ENCODE measurements around the gene LRBA.

LRBA gene

DNA sequence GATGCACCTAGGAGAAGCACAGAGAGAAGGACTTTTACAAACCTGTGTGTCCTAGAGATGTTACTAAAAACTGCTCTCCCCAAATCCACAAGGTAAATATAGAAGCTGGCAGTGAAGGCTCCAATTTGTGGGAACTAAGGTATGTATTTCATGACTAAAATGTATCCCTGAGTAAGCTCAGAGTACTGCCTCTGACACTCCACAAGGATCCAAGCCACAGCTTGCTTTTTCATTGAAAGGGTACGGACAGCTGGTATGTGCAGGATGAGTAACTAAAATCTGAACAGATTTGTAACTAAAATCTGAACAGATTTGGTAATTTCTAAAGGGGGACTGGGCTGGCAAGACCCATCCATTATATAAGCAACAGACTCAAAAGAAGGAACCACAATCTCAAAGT is 749.3 kb downstream of the LRBA start:
- DNase-seq (ENCODE audit: low spot score): no peak

DNA sequence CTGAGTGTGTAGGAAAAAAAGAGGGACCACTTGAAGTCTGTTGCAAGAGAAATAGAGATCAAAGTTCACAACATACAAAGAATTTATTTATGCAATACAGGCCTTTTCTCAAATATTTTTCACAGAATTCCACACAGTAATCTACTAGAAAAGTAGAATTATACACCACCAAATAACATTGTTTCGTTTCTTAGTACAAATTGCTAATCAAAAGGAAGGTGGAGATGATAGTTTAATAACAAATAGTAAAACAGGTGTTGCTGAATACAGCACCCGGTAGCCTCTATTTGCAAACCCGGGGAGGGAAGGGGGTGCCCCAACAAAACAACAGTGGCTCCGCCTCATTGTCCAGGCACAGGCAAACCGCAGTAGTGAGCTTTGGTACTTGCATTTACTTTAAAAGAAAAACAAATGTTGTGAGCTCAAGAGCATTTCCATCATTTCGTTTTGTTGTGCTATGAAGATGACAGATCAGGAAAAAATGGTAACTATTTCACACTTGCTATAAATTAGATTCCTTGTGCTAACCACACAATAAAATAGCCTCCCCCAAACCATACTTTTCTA is 750.4 kb downstream of the LRBA start:
- DNase-seq (ENCODE audit: low spot score): no peak

DNA sequence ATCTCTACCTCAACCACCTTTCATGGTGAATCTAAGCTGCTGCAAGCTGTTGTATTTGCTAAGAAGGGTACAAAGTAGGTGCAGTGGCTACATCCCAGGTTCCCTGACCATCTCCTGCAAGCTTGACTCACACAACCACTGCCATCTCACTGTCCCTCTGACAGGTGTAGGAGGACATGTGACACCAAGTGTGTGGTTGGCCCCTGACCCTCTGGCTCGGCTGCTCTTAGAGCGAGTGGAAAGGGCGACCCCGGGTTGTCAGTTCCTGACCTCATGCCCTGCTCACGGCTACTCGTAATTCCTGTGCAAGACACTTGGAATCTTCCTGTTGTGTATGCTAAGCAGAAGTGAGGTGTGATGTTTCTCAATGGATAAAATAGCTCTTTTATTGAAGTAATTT is 752.5 kb downstream of the LRBA start:
- DNase-seq (ENCODE audit: low spot score): no peak

- DNase-seq (ENCODE audit: low spot score): no peak
Observed at GRCh38 chr4:150261571-150261970, 753.5 kb downstream of the LRBA start.

- DNase-seq (ENCODE audit: low spot score): no peak
Observed at GRCh38 chr4:150259861-150260567, 755.1 kb downstream of the LRBA start.

DNA sequence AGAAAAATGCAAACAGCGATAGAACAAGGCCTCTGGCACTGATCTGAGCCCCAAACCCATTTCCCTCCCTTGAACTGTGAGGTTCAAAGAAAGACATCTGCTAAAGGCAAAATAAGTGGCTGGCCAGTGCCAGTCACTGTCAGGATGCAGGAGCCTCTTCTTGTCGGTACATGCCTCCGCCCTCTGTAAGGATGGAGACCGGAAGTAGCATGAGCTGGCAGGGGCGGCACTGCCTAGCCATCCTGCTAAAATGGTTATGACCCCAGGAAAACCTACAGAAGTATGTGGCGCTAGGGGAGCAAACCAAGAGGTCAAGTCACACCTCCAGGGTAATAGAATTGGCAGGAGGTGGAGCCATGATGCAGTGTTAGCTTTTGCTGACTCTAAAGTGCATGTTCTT is 756.5 kb downstream of the LRBA start:
- DNase-seq (ENCODE audit: low spot score): no peak

DNA sequence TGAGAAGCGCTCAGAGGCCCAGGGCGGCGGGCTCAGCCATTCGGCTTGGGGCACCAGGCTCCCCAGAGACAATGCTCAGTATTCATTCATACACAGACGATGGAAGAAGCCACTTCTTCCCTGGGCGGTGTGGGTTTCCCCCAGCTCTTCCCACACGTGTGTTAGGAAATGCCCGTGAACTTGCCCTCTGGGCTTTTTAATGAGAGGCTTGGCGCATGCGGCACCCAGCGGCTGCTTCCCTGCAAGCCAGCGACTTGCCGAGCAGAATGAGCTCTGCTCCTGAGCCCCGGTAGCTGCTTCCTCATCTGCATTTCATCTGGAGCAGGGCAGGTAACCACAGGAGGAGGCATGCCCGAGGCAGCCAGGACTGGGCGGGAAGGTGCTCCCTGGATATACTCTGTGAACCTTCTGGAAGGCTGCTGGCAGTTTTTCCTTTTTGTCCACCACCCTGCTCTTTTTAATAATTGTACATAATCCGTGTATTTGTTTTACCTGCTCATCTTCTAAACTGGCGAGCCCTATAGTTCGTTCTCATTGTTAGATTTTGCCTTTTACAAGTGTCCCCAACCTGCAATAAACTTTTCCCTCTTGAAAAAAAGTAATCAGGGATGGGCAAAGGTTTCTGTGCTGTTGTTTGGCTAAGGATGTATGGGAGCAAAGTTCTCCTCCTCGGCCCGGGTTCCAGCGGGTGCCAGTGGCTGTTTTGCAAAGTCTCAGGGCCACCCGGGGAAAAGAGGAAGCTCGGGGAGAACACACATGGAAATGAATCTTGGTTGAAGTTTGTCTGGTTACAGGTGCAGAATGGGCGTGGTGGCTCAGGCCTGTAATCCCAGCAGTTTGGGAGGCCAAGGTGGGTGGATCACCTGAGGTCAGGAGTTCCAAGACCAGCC is 758.0 kb downstream of the LRBA start:
- peak; percentile 62 for DNase-seq (ENCODE audit: low spot score)

- no peak for DNase-seq (ENCODE audit: low spot score)
Observed at GRCh38 chr4:150256225-150256620, 758.9 kb downstream of the LRBA start.

DNA sequence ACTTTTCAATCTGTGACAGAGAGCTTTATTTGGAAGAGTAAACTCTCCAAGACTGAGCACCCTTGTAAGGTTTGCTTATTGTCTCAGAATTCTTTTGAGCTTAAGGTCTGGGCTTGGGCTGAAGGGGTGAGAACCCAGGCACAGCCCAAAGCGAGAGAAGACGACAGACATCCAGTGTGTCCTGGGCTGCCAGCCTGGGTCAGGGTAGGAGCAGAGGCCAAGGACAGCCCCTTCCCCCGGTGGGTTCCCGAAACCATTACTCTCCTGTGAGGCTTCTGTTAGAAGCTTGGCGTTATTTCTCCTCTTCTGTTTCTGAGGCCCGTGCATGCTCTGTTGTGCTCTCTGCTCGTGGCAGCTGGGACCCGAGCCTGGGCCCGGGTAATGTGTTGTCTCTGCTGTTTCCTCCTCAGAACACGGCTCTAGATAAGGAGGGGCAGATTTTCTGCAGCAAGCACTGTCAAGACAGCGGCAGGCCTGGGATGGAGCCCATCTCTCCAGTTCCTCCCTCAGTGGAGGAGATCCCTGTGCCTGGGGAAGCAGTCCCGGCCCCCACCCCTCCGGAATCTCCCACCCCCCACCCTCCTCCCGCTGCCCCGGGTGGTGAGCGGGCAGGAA is 759.4 kb downstream of the LRBA start:
- no peak for DNase-seq (ENCODE audit: low spot score)

- no peak for DNase-seq (ENCODE audit: low spot score)
Observed at GRCh38 chr4:150253965-150254630, 761.0 kb downstream of the LRBA start.

GRCh38 chr4:150253416-150253815 is 761.7 kb downstream of the LRBA start:
- no peak for DNase-seq (ENCODE audit: low spot score)

GRCh38 chr4:150252741-150253140 is 762.3 kb downstream of the LRBA start:
- no peak for DNase-seq (ENCODE audit: low spot score)

DNA sequence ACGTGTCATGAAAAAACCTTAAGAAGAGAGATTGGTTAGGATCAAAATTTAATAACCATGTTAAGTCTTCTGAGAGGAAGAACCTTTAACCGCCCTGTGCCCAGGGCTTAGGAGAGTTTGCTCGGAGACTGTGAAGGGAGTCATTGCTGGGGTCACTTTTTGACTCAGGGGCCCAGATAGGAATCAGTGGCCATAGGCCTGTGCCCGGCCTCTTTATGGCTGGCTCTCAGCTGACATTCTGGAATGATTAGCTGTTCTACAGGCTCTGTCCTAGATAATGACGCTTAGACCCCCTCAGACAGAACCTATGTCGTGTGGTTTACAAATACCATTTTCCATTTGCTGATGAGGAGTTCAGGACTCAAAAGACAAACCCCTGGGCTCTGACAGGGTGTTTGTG is 762.8 kb downstream of the LRBA start:
- no peak for DNase-seq (ENCODE audit: low spot score)

DNA sequence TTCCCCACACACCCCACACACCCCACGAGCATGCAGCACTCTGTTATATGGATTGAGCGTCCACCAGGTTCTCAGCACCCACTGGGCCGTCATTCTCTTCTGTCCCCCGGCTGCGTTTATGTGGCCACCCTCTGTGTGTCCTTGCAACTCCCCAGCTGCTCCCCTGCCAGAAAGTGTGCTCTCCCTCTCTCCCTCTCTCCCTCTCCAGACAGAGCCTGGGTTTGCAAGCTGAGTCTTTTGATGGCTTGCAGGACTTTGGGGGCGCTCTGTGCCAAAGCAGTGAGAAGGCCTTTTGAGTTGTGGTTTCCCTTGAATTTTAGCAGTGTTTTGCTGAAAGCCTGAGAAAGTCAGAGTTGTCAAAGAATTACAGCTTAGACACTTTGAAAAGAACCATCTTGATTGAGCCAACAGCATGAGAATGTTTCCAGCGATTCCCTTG is 763.3 kb downstream of the LRBA start:
- DNase-seq (ENCODE audit: low spot score): peak; percentile 46

DNA sequence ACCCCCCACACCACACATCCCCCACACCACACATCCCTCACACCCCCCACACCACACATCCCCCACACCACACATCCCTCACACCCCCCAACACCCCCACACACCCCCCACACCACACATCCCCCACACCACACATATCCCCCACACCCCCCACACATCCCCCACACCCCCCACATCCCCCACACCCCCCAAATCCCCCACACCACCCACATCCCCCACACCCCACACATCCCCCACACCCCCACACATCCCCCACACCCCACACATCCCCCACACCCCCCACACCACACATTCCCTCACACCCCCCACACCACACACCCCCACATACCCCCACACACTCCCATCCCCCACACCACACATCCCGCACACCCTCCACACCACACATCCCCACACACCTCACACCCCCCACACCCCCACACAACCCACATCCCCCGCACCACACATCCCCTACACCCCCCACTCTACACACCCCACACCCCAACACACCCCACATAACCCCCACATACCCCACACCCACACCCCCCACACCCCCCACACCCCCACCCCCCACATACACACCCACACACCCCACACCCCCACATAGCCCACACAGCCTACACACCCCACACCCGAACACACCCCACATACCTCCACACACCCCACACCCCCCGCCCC is 764.0 kb downstream of the LRBA start:
- peak; percentile 41 for DNase-seq (ENCODE audit: low spot score)

GRCh38 chr4:150250293-150250997 is 764.6 kb downstream of the LRBA start:
- DNase-seq (ENCODE audit: low spot score): no peak

GRCh38 chr4:150248181-150248580 is 766.9 kb downstream of the LRBA start:
- DNase-seq (ENCODE audit: low spot score): no peak

DNA sequence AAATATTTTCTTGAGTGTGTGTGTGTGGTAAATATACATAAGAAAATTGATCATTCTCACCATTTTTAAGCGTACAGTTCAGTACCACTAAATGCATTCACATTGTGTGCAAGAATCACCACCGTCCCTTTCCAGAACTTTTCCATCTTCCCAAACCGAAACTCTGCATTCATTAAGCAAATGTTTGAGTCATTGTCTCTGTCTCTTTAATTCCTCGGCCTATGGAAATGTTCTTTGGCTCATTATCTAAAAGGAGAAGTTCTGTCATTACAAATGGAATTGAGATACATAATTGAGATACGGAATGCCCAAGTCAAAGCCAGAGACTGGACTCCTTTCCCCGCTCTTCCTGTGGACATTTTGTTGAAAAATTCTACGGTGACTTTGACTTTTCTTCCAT is 767.9 kb downstream of the LRBA start:
- DNase-seq (ENCODE audit: low spot score): no peak

DNA sequence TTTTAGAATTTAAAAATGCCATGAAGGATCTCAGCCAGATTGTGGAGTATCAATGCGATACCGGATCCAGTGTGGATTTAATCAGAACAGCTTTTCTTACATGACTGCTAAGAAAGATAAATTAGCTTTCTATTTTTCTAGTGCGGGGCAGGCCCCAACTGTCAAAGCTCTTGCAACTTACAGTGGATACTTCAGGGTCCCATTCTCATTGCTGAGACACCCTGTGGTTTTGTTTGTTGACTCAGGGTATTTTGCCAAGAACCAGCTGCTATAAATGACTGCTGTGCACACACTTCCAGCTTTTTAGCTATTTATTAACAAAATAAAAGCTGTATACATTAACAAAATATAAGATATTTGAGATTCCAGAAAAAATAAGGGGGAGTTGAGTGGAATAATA is 770.5 kb downstream of the LRBA start:
- DNase-seq (ENCODE audit: low spot score): peak; percentile 52

DNA sequence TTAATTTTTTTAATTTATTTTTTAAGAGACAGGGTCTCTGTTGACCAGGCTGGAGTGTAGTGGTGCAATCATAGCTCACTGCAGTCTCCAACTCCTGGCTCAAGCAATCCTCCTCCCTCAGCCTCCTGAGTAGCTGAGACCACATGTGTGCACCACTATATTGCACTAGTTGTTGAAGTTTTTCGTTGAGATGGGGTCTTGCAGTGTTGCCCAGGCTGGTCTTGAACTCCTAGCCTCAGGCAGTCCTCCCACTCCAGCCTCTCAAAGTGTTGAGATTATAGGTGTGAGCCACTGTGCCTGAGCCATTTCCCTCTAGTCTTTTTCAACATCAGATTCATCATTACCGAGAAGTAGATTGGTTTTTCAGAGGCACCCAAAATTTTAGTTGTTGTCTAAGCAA is 771.2 kb downstream of the LRBA start:
- DNase-seq (ENCODE audit: low spot score): no peak
